Activated CD4-positive, alpha-beta T cell treated with anti-CD3 and anti-CD28 coated beads, Interleukin-2, amount 50 U/mL, for 16 hours (primary cell): Measurements from ENCODE around the gene GALK1.
"Not testable (repeated sequence)": the region's sequence is repeated elsewhere in the genome, so short reads cannot be mapped to it uniquely, and the experiment has no call there.

ENCODE experiments used
- DNase-seq: peaks from one replicate; pipeline ENCODE4 v3.0.0-alpha.2; 2020

The GALK1 gene

GRCh38 chr17:75783803-75784472 is 18.9 kb upstream of the GALK1 start:
- DNase-seq = no peak

GRCh38 chr17:75783069-75783783 is 18.2 kb upstream of the GALK1 start:
- DNase-seq = peak; percentile 89

GRCh38 chr17:75779987-75780889 is 15.2 kb upstream of the GALK1 start:
- DNase-seq = no peak

GRCh38 chr17:75779250-75779986 is 14.4 kb upstream of the GALK1 start:
- DNase-seq = peak; percentile 99

GRCh38 chr17:75778861-75779249 is 13.9 kb upstream of the GALK1 start:
- peak; percentile 80 for DNase-seq

GRCh38 chr17:75778066-75778860 is 13.3 kb upstream of the GALK1 start:
- DNase-seq = not testable (repeated sequence)

- DNase-seq = no peak
Observed at GRCh38 chr17:75777296-75777922, 12.4 kb upstream of the GALK1 start.

GRCh38 chr17:75776386-75777295 is 11.6 kb upstream of the GALK1 start:
- no peak for DNase-seq

GRCh38 chr17:75774991-75775668 is 10.1 kb upstream of the GALK1 start:
- no peak for DNase-seq

GRCh38 chr17:75774471-75774990 is 9.5 kb upstream of the GALK1 start:
- DNase-seq = no peak

- no peak for DNase-seq
Observed at GRCh38 chr17:75773808-75774470, 8.9 kb upstream of the GALK1 start.

GRCh38 chr17:75773121-75773807 is 8.3 kb upstream of the GALK1 start:
- no peak for DNase-seq

- no peak for DNase-seq
Observed at GRCh38 chr17:75771334-75772281, 6.6 kb upstream of the GALK1 start.

GRCh38 chr17:75769536-75769935 is 4.5 kb upstream of the GALK1 start:
- DNase-seq = no peak

- no peak for DNase-seq
Observed at GRCh38 chr17:75767881-75768280, 2.9 kb upstream of the GALK1 start.

- DNase-seq = no peak
Observed at GRCh38 chr17:75765981-75766380, 989 bp upstream of the GALK1 start.

- no peak for DNase-seq
Observed at GRCh38 chr17:75764417-75764710, 628 bp downstream of the GALK1 start.
